ENCODE measurements around the gene OGA. TPM values are rescaled to one million over a fixed set of nuclear protein-coding genes. Genes with fewer than 3 reads are reported as not detected.
A peak's percentile ranks its signal among the peaks of the same experiment; 100 is the strongest.

Gene OGA
- total RNA-seq, 1 donor from 2014 or later: 119 TPM

DNA sequence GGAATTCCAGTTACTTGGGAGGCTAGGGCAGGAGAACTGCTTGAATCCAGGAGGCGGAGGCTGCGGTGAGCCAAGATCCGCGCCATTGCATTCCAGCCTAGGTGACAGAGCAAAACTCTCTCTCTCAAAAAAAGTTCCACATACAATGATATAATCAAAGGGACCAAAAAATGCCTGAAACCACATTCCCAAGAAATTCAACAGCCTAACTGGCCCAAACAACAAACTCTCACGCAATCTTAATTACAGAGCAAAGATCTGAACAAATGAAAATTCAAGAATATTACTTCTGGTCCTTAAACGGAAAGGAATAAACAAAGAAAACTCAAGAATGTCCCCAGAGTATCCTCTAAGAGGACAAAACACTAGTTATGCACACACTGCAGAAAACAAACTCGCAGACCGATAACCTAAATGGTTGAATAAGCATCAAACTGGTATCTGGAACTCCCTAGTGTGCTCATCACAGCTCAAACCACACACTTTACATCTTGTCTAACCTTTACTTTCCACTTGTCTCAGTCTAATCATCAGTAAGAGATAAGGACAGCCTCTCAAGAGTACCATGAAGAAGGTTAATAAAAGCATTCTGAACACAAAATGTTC, 3.7 kb downstream of the OGA start:
- Histone ChIP-seq H3K27ac (ENCODE audit: low read depth, low read length) (peak overlapping the region; percentile 34), H3K4me2 (ENCODE audit: low read length) (peak overlapping the region; percentile 90), H2AFZ (ENCODE audit: low read depth, low read length) (no peak overlapping the region), H3K4me1 (ENCODE audit: insufficient read depth, low read length) (peaks cover 17% of the 10 kb centered on the region), H3K27me3 (ENCODE audit: insufficient read depth, low read length) (no peaks in the 10 kb centered on the region), H3K36me3 (ENCODE audit: insufficient read depth, low read length) (peaks cover 23% of the 10 kb centered on the region), H3K9me3 (ENCODE audit: insufficient read depth, low read depth, low read length) (no peaks in the 10 kb centered on the region), H3K4me3 (ENCODE audit: insufficient read depth, low read depth, low read length) (peak overlapping the region; percentile 84), H4K20me1 (ENCODE audit: insufficient read depth, low read length) (peaks cover 85% of the 10 kb centered on the region), H3K79me2 (ENCODE audit: insufficient read depth, low read length) (peaks cover 87% of the 10 kb centered on the region), H3K9ac (ENCODE audit: low read length) (peak overlapping the region; percentile 99)
- no peaks in the 10 kb centered on the region for H3K9me3 Mint-ChIP-seq (ENCODE audit: unreplicated experiment)
- no peak for TF ChIP-seq EZH2 (IDR thresholded peaks at IDR 0.05; ENCODE audit: insufficient read depth, low read length)
- TF ChIP-seq, protein P1, sequence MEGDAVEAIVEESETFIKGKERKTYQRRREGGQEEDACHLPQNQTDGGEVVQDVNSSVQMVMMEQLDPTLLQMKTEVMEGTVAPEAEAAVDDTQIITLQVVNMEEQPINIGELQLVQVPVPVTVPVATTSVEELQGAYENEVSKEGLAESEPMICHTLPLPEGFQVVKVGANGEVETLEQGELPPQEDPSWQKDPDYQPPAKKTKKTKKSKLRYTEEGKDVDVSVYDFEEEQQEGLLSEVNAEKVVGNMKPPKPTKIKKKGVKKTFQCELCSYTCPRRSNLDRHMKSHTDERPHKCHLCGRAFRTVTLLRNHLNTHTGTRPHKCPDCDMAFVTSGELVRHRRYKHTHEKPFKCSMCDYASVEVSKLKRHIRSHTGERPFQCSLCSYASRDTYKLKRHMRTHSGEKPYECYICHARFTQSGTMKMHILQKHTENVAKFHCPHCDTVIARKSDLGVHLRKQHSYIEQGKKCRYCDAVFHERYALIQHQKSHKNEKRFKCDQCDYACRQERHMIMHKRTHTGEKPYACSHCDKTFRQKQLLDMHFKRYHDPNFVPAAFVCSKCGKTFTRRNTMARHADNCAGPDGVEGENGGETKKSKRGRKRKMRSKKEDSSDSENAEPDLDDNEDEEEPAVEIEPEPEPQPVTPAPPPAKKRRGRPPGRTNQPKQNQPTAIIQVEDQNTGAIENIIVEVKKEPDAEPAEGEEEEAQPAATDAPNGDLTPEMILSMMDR (IDR thresholded peaks at IDR 0.05; ENCODE audit: insufficient read depth, low read depth, low read length): no peak
- peak overlapping the region; percentile 99 for H3K4me3 Mint-ChIP-seq (ENCODE audit: unreplicated experiment)
- H3K4me1 Mint-ChIP-seq (ENCODE audit: low read depth, unreplicated experiment): peaks cover 34% of the 10 kb centered on the region
- peak; percentile 46 for DNase-seq (ENCODE audit: low read depth)
- peaks cover 4% of the 10 kb centered on the region for H3K36me3 Mint-ChIP-seq (ENCODE audit: low read depth, unreplicated experiment)
- no peaks in the 10 kb centered on the region for H3K27me3 Mint-ChIP-seq (ENCODE audit: low read depth, unreplicated experiment)
- FAIRE-seq: no peak
- peak overlapping the region; percentile 27 for H3K27ac Mint-ChIP-seq (ENCODE audit: unreplicated experiment)

DNA sequence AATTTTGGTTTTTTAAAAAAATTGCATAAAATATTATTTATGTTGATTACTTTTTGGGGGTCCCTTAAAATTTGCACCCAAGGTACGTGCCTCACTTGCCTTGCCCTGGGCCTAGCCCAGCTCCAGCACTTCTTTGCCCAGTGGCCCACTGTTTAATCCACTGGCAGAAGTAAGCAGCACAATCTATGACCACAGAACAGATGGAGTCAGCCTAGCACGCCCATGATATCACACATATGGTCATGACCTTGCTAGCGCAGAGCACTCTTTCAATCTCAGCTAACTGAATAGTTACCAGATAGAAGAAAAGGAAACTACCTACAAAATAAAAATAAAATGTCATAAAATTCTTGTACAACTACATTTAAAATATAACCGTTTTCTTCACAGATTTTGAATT, 5.6 kb downstream of the OGA start:
- DNase-seq (ENCODE audit: low read depth) (no peak), FAIRE-seq (no peak)
- Mint-ChIP-seq H3K4me3 (ENCODE audit: unreplicated experiment) (no peak overlapping the region), H3K36me3 (ENCODE audit: low read depth, unreplicated experiment) (peaks cover 4% of the 10 kb centered on the region), H3K27me3 (ENCODE audit: low read depth, unreplicated experiment) (no peaks in the 10 kb centered on the region), H3K27ac (ENCODE audit: unreplicated experiment) (no peak overlapping the region), H3K9me3 (ENCODE audit: unreplicated experiment) (no peaks in the 10 kb centered on the region), H3K4me1 (ENCODE audit: low read depth, unreplicated experiment) (peaks cover 31% of the 10 kb centered on the region)
- Histone ChIP-seq H3K9me3 (ENCODE audit: insufficient read depth, low read depth, low read length) (no peaks in the 10 kb centered on the region), H3K27ac (ENCODE audit: low read depth, low read length) (no peak overlapping the region), H2AFZ (ENCODE audit: low read depth, low read length) (no peak overlapping the region), H4K20me1 (ENCODE audit: insufficient read depth, low read length) (peaks cover 99% of the 10 kb centered on the region), H3K27me3 (ENCODE audit: insufficient read depth, low read length) (no peaks in the 10 kb centered on the region), H3K79me2 (ENCODE audit: insufficient read depth, low read length) (peaks cover 99% of the 10 kb centered on the region), H3K4me1 (ENCODE audit: insufficient read depth, low read length) (peaks cover 8% of the 10 kb centered on the region), H3K4me2 (ENCODE audit: low read length) (no peak overlapping the region), H3K9ac (ENCODE audit: low read length) (no peak overlapping the region), H3K36me3 (ENCODE audit: insufficient read depth, low read length) (peaks cover 36% of the 10 kb centered on the region), H3K4me3 (ENCODE audit: insufficient read depth, low read depth, low read length) (no peak overlapping the region)
- TF ChIP-seq, protein P1 (IDR thresholded peaks at IDR 0.05; ENCODE audit: insufficient read depth, low read depth, low read length): no peak
- no peak for TF ChIP-seq EZH2 (IDR thresholded peaks at IDR 0.05; ENCODE audit: insufficient read depth, low read length)

DNA sequence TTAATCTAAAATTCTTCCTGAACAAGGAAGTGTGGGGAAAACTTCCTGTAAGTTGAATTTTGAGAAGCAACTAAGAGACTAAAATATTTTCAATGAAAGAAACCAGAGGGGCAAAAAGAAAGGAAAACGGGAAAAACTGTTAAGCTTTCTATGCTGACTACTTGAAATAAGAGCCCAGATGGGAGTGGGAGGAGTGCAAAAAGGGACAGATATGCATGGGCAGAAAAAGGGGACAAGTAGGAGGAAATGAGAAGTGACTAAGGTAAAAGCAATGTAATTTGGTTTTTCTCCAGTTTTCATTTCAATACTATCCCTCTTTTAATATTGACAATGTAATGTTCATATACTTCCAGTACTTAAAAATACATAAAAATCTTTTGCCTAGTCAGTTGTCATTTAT, 11.1 kb downstream of the OGA start:
- DNase-seq (ENCODE audit: low read depth): no peak
- Mint-ChIP-seq H3K27ac (ENCODE audit: unreplicated experiment) (no peak overlapping the region), H3K4me1 (ENCODE audit: low read depth, unreplicated experiment) (peaks cover 12% of the 10 kb centered on the region), H3K4me3 (ENCODE audit: unreplicated experiment) (peak overlapping the region; percentile 35), H3K27me3 (ENCODE audit: low read depth, unreplicated experiment) (no peaks in the 10 kb centered on the region), H3K36me3 (ENCODE audit: low read depth, unreplicated experiment) (peaks cover 15% of the 10 kb centered on the region), H3K9me3 (ENCODE audit: unreplicated experiment) (no peaks in the 10 kb centered on the region)
- Histone ChIP-seq H3K4me1 (ENCODE audit: insufficient read depth, low read length) (peaks cover 3% of the 10 kb centered on the region), H3K4me3 (ENCODE audit: insufficient read depth, low read depth, low read length) (no peak overlapping the region), H3K79me2 (ENCODE audit: insufficient read depth, low read length) (peaks cover 84% of the 10 kb centered on the region), H3K4me2 (ENCODE audit: low read length) (peak overlapping the region; percentile 1), H3K36me3 (ENCODE audit: insufficient read depth, low read length) (peaks cover 69% of the 10 kb centered on the region), H4K20me1 (ENCODE audit: insufficient read depth, low read length) (peaks cover 90% of the 10 kb centered on the region), H3K9ac (ENCODE audit: low read length) (no peak overlapping the region), H3K27me3 (ENCODE audit: insufficient read depth, low read length) (no peaks in the 10 kb centered on the region), H2AFZ (ENCODE audit: low read depth, low read length) (no peak overlapping the region), H3K27ac (ENCODE audit: low read depth, low read length) (no peak overlapping the region), H3K9me3 (ENCODE audit: insufficient read depth, low read depth, low read length) (no peaks in the 10 kb centered on the region)
- TF ChIP-seq, protein P1 (IDR thresholded peaks at IDR 0.05; ENCODE audit: insufficient read depth, low read depth, low read length): no peak
- TF ChIP-seq EZH2 (IDR thresholded peaks at IDR 0.05; ENCODE audit: insufficient read depth, low read length): no peak
- no peak for FAIRE-seq
